ENCODE results near the gene TMEM97.
"Not testable (repeated sequence)": the region's sequence is repeated elsewhere in the genome, so short reads cannot be mapped to it uniquely, and the experiment has no call there.

TMEM97 gene

DNA sequence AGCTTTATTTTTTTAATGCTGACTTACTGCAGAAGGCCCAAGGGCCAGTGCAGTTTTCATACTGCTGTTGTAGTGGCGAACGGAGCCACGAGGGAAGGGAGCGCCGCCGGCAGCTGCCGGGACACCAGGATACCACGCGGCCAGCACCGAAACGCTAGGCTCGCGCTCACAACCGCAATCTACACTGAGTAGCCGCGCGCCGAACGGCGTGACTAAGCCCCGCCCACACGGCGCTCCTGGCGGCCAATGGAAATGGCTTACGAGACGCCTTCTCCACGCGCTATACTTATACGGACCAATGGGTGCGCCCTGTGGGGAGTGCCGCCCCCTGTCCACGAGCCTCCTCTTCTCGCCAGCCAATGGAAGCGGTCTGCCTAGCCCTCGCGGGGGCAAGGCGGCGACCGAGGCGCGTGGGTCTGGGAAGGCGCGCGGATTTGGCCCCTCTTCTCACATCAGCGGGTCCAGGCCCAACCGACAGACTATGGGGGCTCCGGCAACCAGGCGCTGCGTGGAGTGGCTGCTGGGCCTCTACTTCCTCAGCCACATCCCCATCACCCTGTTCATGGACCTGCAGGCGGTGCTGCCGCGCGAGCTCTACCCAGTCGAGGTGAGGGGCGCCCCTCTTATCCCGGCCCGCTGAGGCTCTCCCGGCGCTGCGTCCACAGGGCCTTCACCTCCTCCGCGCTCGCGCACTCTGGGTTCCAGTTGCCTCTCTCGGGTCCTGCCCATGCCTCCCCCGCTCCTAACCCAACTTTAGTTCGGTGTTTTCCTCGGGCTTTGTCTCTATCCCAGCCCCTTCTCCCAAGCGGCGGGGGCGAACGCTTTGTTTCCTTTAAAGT, at the start of gene TMEM97:
TSS of gene TMEM97 (plus strand) at position 442 of the 839 bp plus-strand sequence. CDS start at position 482, 40 bp downstream.
- DNase-seq (ENCODE audit: low read depth): peak; percentile 96

DNA sequence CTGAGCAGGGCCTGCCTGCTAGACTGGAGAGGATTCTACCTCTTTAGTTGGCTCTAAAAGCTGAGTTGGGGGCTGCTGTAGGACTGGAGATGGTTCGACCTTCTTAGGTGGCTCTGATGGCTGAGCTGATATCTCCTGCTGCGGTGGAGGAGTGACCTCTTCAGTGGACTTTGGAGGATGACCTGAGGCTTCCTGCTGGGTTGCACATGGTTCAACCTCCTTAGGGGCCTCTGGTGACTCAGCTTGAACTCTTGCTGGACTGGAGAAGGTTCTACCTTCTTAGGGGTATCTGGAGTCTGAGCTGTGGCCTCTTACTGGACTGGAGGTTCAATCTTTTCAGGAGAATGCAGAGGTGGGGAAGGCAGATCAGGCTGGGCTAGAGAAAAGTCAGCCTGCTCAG, 48.9 kb upstream of the TMEM97 start:
- no peak for DNase-seq (ENCODE audit: low read depth)

DNA sequence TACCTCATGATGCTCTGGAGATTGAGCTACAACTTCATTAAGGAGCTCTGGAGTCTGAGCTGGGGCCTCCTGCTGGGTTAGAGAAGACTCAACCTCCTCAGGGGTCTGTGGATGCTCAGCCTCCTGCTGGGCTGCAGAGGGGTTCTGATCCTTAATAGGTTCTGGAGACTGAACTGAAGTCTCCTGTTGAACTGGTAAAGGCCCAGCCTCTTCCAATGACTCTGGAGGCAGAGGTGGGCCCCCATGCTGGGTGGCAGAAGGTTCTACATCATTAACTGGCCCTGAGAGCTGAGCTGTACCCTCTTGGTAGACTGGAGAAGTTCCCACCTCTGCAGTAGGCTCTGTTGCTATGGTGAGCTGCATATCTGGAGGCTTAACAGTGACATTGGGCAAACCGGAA, 48.1 kb upstream of the TMEM97 start:
- DNase-seq (ENCODE audit: low read depth): peak; percentile 5

DNA sequence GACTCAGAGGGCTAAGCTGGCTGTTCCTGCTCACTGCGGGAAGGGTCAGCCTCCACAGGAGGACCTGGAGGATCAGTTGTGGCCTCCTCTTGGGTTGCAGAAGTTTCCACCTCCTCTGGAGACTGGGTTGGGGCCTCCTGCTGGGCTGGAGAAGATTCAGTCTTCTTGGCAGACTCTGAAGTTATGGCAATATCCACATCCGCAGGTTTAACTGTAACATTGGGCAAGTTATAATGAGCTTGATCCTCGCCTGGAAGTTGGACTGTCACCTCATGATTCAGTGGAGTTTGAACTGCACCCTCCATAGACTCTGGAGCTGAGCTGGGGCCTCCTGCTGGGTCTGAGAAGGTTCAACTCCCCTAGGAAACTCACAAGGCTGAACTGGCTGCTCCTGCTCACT, 47.6 kb upstream of the TMEM97 start:
- DNase-seq (ENCODE audit: low read depth): no peak

DNA sequence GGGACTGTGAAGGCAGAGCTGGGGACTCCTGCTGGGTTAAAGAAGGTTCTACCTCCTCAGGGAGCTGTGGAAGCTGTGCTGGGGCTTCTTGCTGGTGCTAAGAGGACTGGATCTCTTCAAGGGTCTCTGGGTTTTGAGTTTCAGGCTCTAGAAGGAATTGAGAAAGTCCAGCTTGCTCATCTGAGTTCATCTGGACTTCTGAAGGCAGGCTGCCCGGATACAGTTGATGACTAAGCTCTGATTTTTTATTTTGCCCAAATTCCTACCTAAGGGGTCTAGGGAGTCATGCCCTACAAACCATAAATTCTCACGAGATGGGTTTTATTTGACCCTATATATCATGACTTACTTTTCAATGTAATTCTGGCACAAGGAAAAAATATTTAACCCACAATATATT, 46.8 kb upstream of the TMEM97 start:
- DNase-seq (ENCODE audit: low read depth): peak; percentile 7

DNA sequence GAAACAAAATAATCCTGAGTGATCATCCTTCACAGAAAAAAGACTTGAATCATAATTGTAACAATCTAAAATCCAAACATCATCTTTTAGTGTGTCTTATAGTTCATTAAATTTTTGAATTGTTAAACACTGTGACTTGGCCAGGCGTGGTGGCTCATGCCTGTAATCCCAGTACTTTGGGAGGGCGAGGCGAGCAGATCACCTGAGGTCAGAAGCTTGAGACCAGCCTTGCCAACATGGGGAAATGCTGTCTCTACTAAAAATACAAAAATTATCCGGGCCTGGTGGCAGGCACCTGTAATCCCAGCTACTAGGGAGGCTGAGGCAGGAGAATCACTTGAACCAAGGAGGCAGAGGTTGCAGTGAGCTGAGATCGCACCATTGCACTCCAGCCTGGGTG, 45.7 kb upstream of the TMEM97 start:
- DNase-seq (ENCODE audit: low read depth): not testable (repeated sequence)

DNA sequence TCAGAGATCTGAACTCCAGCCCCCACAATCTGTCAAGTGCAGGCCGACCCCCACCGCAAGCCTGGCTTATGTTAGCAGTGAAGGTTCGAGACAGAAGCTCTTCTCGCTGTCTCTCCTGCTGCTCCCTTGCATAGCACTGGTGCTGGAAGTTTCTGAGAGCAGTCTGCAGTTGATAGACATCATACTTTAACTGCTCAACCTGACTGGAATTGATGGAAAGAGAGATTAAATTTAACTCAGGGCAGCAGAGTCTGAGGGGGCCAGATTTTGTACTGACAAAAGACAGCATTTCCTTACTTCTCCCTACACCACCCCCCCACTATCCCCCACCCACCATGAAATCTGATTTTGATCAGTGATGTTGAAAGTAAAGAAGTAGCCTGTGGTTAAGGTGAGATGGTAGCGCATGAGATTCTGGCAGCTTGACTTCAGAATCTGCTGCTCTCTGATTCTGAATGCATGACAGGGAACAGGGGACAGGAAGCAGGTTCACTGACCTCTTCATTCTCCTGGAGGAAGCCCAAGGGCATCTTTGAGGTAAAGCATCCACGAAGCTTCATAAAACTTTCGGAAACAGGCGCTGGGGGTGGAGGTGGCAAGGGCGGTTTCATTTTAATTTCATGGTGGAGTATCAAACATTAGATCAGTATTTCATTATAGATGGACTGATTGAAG, 44.3 kb upstream of the TMEM97 start:
- DNase-seq (ENCODE audit: low read depth): no peak

DNA sequence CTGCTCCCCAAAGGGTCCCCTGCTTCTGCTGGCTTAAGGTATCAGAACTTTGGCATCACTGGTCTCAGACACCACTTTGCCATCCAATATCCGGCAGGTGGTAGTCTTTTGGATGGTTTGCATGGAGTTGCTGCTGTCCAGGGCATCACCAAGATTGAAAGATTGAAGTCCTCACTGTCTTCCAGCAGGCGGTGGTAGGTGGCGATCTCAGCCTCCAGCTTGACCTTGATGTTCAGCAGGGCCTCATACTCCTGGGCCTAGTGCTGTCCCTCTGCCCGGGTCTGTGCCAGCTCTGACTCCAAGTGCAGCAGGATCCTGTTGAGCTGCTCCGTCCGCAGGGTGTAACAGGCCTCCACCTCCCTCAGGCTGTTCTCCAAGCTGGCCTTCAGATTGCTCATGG, 43.0 kb upstream of the TMEM97 start:
- no peak for DNase-seq (ENCODE audit: low read depth)

DNA sequence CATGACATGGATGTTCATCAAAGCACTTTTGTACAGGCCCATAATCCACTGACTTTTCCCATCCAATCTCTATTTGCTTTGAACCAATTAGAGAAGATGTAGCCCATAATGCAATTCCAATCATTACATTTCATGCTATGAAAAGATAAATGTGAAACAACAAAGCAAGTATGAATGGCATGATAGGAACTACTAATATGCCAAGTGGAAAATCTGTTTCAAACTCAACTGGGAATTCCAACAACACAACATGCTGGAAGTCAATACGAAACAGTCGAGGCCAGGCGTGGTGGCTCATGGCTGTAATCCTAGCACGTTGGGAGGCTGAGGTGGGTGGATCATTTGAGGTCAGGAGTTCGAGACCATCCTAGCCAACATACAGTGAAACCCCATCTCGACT, 39.6 kb upstream of the TMEM97 start:
- peak; percentile 52 for DNase-seq (ENCODE audit: low read depth)

DNA sequence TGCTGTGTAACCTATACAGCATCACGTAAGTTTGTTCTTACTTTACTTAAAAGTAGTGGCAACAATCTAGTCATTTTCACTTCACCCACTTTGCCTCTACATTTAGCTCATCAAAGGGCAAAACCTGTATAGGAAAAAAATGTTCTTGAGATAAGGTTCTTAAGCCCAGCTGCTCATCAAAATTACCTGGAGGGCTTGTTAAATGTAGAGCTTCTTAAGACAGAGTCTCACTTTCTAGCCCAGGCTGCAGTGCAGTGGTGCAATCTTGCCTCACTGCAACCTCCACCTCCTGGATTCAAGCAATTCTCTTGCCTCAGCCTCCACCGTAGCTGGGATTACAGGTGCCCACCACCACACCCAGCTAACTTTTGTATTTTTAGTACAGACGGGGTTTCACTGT, 38.2 kb upstream of the TMEM97 start:
- DNase-seq (ENCODE audit: low read depth): no peak

DNA sequence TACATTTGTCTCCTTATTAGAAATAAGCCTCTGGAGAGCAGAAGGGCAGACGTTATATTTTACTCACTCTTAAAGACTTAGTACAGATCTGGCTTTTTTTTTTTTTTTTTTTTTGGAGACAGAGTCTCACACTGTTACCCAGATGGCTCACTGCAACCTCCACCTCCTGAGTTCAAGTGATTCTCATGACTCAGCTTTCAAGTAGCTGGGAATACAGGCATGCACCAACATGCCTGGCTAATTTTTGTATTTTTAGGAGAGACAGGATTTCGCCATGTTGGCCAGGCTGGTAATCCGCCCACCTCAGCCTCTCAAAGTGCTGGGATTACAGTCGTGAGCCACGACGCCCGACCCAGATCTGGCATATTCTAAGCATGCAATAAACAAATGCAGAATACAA, 36.4 kb upstream of the TMEM97 start:
- peak; percentile 76 for DNase-seq (ENCODE audit: low read depth)

DNA sequence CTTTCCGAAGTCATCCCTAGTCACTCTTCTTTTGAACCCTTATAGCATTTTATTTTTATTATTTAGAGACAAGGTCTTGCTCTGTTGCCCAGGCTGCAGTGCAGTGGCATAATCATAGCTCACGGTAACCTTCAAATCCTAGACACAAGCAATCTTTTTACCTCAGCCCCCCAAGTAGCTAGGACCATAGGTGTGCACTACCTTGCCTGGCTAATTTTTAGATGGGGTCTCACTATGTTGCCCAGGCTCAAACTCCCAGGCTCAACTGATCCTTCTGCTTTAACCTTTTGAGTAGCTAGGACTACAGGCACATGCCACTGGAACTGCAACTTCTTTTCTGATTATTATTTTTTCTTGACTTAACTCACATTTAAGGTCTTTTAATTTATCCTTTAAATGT, 33.0 kb upstream of the TMEM97 start:
- DNase-seq (ENCODE audit: low read depth): no peak

DNA sequence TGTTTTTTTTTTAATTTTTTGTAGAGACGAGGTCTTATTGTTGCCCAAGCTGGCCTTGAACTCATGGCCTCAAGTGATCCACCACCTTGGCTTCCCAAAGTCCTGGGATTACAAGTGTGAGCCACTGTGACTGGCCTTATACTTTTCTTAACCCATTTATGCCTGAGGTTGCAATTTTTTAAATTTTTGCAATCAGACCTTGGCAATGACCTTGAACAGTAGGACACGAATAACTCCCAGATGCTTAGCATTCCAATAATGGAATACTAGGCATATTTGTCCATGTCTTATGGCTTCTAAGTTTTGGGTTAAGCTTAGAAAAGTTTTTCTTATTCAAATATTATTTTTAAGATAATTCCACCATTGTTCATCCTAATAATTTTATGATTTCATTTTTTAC, 28.3 kb upstream of the TMEM97 start:
- DNase-seq (ENCODE audit: low read depth): no peak

DNA sequence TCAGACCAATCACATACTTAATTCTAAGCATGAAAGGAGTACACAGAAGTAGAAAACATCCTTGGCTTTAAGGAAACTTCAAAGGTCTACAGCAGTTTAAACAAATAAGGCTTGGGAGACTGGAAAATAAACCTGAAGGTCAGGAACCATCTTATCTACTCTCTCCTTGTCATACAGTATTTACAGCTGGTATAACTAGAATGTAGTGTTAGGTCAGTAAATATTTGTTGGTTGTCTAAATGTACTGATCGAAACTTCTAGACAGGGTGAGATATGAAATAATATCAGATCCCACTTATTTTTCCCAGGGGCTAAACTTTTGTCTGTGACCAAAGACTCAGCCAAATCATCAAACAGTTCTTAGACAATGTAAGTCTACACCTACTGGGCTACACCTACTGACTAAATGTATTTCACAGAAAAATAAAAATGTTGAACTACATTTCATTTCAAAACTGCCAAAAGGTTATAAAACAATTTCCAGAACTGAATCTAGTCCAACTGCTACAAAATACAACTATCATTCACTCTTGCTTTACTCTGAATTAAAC, 27.1 kb upstream of the TMEM97 start:
- no peak for DNase-seq (ENCODE audit: low read depth)

DNA sequence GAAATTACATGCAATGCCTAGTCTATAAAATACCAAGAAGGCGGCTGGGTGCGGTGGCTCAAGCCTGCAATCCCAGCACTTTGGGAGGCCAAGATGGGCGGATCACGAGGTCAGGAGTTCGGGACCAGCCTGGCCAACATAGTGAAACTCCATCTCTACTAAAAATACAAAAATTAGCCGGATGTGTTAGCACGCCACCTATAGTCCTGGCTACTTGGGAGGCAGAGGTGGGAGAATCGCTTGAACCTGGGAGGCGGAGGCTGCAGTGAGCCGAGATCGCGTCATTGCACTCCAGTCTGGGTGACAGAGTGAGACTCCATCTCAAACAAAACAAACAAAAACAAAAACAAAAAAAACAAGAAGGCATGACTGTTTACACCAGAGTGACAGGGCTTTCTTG, 26.1 kb upstream of the TMEM97 start:
- DNase-seq (ENCODE audit: low read depth): not testable (repeated sequence)

DNA sequence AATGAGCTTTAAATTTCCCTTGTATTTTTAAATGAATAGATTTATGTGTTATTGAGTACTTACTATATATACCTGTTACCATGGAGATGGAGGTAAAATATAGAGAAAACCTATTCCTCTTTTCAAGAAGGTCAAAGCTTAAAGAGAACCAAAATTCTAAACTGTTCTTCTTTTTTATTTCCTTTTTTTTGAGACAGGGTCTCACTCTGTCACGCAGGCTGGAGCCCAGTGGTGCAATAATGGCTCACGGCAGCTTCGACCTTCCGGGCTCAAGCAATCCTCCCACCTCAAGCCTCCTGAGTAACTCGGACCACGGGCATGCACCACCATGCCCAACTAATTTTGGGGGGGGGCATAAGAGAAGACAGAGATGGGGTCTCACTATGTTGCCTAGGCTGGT, 25.0 kb upstream of the TMEM97 start:
- no peak for DNase-seq (ENCODE audit: low read depth)

DNA sequence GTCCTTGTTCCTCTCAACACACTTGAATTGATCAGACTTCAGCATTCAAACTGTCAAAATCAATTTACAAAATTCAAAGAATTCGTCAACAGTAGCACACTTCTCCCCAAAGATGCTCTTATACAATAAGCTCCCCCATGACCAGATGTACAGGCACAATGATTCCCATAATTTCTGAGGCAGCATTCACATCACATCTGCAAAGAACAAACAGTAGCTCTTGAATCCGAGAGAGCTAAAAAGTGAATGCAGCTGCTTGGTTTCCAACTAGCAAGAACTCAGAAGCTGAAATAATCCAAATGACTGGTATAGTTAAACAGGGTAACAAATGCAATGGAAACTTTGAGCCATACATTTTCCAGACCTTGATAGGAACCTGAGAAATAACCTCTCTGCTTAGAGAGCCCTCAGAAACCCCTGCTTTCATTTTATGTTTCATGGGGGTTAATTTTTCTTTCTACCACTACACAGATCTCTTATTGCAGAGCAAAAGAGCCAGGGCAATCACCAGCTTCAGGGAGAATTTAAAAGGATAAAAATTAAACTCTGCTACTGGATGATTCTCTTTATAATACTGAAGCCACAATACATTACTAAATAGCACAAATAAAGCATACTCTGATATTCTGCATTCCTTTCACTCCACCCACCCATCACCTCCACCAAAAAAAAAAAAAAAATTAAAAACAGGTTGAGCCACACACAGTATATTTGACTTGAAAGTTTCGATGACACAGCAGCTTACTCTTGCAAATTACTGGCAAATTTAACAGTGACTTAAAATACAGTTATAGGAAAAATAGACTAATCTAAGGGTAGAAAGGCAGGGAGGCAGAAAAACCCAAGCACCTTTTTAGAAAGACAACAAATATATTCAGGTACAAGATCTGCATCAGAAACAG, 23.1 kb upstream of the TMEM97 start:
- DNase-seq (ENCODE audit: low read depth): no peak

DNA sequence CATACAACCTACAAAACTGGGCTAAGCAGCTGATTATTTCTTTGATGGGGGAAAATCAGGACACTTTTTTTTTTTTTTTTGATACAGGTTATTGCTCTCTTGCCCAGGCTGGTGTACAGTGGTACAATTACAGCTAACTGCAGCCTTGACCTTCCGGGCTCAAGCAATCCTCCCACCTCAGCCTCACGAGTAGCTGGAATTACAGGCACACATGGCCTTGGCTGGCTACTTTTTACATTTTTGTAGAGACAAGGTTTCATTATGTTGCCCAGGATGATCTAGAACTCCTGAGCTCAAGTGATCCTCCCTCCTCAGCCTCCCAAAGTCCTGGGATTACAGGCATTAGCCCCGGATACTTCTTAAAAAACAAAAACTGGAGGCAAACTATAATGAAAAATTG, 20.6 kb upstream of the TMEM97 start:
- DNase-seq (ENCODE audit: low read depth): no peak

DNA sequence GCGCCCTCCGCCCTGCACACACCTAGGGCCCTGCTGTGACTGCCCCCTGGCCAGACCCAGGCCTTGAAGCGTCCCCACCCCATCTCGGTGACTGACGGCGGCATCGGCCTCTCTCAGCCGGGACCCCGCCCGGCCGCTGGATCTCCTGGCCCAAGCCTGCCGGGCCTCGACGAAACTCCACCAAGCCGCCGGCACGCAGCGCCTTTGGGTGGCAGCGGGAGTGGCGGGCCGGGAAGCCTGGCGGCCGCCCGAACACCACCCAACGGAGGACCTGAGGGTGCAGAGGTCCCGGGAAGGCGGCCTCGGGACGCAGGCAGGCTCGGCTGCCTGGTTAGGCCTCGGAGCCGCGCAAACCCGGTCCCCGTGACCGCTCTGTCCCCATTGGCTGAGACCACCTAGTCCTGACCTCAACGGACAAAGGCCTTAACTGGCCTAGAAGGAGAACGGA, 12.0 kb upstream of the TMEM97 start:
- no peak for DNase-seq (ENCODE audit: low read depth)

DNA sequence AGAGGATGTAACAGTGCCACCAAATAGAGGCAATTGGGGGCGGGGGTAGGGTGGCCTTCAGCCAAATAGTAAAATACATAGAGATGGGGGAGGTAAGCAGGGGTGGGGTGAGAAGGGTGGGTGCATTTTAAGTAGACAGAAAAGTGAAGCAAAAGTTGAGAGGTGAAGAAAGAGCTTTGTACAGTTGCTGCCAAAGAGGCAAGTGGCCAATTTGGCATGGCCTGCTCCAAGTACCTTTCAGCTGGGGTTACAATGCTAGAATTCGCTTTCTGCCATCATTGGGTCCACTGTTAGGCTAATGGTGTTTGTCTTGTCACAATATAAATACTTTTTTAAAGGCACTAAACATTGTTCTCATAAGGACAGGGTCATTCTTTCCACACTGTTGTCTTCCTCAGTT, 5.2 kb upstream of the TMEM97 start:
- DNase-seq (ENCODE audit: low read depth): no peak

DNA sequence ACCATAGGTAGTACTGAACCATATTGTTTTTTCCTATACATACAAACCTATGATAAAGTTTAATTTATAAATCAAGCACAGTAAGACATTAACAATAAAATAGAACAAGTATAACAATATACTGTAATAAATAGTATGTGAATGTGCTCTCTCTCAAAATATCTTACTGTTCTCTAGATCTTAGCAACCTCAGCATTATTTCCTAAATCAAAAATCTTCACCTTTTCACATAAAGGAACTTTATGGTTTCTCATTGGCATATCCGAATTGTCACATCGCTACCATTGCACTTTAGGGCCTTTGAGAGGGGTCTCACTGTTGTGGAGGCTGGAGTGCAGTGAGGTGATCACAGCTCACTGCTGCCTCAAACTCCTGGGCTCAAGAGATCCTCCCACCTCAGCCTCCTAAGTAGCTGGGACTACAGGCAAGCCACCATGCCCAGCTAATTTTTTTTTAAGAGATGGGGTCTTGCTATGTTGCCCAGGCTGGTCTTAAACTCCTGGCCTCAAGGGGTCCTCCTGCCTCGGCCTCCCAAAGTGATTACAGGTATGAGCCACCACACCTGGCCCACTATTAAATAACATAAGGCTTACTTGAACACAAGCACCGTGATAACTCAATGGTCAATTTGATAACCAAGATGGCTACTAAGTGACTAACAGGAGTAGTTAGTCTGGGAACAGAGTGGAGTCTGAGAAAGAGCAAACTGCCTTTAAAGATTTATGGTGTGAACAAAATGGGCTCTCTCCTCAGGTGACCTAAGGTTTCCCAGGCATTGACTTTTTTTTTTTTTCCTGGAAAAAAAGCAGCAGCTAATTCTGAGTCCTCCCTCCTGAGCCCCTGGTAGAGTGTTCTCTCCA, 2.9 kb upstream of the TMEM97 start:
- no peak for DNase-seq (ENCODE audit: low read depth)
